ENCODE results near the gene NKIRAS2.

DNA sequence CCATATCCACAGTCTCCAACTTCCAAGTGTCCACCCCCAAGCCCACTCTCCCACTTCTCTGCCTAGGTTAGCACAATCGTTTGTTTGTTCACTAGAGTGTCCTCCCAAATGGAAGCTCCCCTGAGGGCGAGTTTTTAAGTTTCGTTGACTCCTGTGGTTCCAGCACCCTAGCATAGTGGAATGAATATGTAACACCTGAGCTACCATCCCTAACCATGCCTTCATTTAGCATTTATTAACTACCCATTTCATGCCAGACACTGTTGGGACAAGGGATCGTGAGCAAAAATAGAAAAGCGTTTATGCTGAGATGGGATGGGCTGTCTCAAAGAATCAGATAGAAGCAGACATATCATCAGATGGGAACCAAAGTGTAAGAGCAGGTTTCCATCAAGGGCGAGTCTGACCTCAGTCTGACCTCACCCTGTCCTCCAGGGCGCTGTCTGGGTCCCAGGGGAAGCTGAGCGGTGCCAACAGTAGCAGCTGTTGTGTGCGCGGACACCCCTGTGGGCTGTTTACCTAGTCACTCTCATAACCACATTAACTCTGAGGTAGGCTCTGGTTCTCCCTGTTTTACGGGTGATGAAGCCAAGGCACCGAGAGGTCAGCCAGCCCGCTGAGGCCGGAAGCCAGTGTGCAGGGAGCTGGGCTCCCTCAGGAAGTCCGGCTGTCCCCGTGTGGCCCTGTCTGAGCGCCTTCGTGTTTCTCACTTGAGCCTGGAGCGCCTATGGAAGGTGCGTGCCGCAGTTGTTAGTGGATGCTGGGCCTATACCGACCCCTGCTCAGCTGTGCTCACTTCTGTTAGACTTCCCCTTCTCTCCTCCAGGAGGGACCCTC is 47.1 kb upstream of the NKIRAS2 start:
- TF ChIP-seq CTCF (conservative IDR thresholded peaks at IDR 0.05 in 1 of 2, IDR thresholded peaks at IDR 0.05 in 1 of 2; ENCODE audit: low read depth in 1 of 2, low read length in 2 of 2) (no peak), EZH2 (IDR thresholded peaks at IDR 0.05; ENCODE audit: low read length, missing control alignments) (no peak)
